SK-N-SH (cell line): ENCODE results near the gene GPRC5A. TPM values are rescaled to one million over a fixed set of nuclear protein-coding genes. Genes with fewer than 3 reads are reported as not detected.

Source experiments
- CTCF ChIA-PET: fragments of 300-600, 350-600 bp; formaldehyde crosslinking; extraction: SDS; loops from one replicate; lab custom pipeline; 2021; lab: Yijun Ruan, JAX
- POLR2A ChIA-PET: fragments of 350-600 bp; sonication (Branson Sonifier 250); formaldehyde crosslinking; extraction: SDS; loops from one replicate; lab custom pipeline; 2020; ENCODE audit warnings: antibody characterized with exemption, inconsistent platforms; lab: Yijun Ruan, JAX
- DNase-seq: peaks from one replicate; pipeline ENCODE4 v3.0.0; 2012
- H2AFZ ChIP-seq: fragments of 200-600 bp; sonication (generic); 2 replicates; pipeline ENCODE4 v1.8.1; 2016; ENCODE audit warnings: antibody characterized with exemption, mild to moderate bottlenecking, low read depth
- H3F3A ChIP-seq: fragments of 200-600 bp; sonication (generic); replicated peaks from 2 replicates; pipeline ENCODE3; 2016; ENCODE audit warnings: antibody characterized with exemption, mild to moderate bottlenecking; ENCODE audit not compliant: insufficient read depth
- H3K27ac ChIP-seq, 2 experiments: fragments of 200-500 bp in 1 of 2; fragments of 200-600 bp in 1 of 2; sonication (Bioruptor generic) in 1 of 2; sonication (generic), shearing (Covaris generic) in 1 of 2; 2 replicates each; pipeline versions ENCODE4 v1.5.1 to v1.6.1; 2014 to 2016; ENCODE audit warnings: low read depth in 2 of 2, inconsistent platforms in 1 of 2, low read length in 1 of 2, mild to moderate bottlenecking in 1 of 2, mixed read lengths in 1 of 2
- H3K27me3 ChIP-seq: fragments of 200-600 bp; sonication (generic), shearing (Covaris generic); 2 replicates; pipeline ENCODE4 v1.6.1; 2016; ENCODE audit warnings: mixed run types; ENCODE audit not compliant: insufficient read depth
- H3K36me3 ChIP-seq, 2 experiments: fragments of 200-500 bp in 1 of 2; fragments of 200-600 bp in 1 of 2; sonication (Bioruptor generic) in 1 of 2; sonication (generic) in 1 of 2; replicated peaks in 1 of 2; 2 replicates each; pipeline versions ENCODE3 to v1.5.1; 2014 to 2016; ENCODE audit warnings: low read length in 1 of 2, mild to moderate bottlenecking in 1 of 2; ENCODE audit not compliant: insufficient read depth in 2 of 2, control insufficient read depth in 1 of 2
- H3K4me1 ChIP-seq, 2 experiments: fragments of 200-500 bp in 1 of 2; fragments of 200-600 bp in 1 of 2; sonication (Bioruptor generic) in 1 of 2; sonication (generic), shearing (Covaris generic) in 1 of 2; 2 replicates each; pipeline versions ENCODE4 v1.5.1 to v1.6.1; 2014 to 2016; ENCODE audit warnings: low read depth in 1 of 2, low read length in 1 of 2, mixed run types in 1 of 2; ENCODE audit not compliant: insufficient read depth in 2 of 2, control insufficient read depth in 1 of 2
- H3K4me2 ChIP-seq: fragments of 200-600 bp; sonication (generic), shearing (Covaris generic); 2 replicates; pipeline ENCODE4 v1.6.1; 2017; ENCODE audit warnings: mixed run types
- H3K4me3 ChIP-seq, 2 experiments: fragments of 200-500 bp in 1 of 2; fragments of 200-600 bp in 1 of 2; sonication (Bioruptor generic) in 1 of 2; sonication (generic), shearing (Covaris generic) in 1 of 2; 2 replicates each; pipeline versions ENCODE4 v1.5.1 to v1.8.1; 2014 to 2016; ENCODE audit warnings: low read depth in 2 of 2, inconsistent platforms in 1 of 2, low read length in 1 of 2, mild to moderate bottlenecking in 1 of 2, mixed read lengths in 1 of 2, moderate library complexity in 1 of 2
- H3K79me2 ChIP-seq: fragments of 200-600 bp; sonication (generic); 2 replicates; pipeline ENCODE4 v1.8.1; 2017; ENCODE audit warnings: mild to moderate bottlenecking; ENCODE audit not compliant: insufficient read depth
- H3K9ac ChIP-seq: fragments of 200-600 bp; sonication (generic); 2 replicates; pipeline ENCODE4 v1.6.1; 2017; ENCODE audit warnings: mixed run types
- H3K9me2 ChIP-seq: fragments of 200-600 bp; sonication (generic); 2 replicates; pipeline ENCODE4 v1.6.1; 2017; ENCODE audit warnings: mixed run types
- H3K9me3 ChIP-seq: fragments of 200-600 bp; sonication (generic); 2 replicates; pipeline ENCODE4 v1.6.1; 2017; ENCODE audit warnings: mixed run types, mild to moderate bottlenecking, moderate library complexity
- H4K20me1 ChIP-seq: fragments of 200-600 bp; sonication (generic); 2 replicates; pipeline ENCODE4 v1.6.1; 2017; ENCODE audit warnings: mild to moderate bottlenecking, mixed run types; ENCODE audit not compliant: insufficient read depth
- EP300 ChIP-seq, 2 experiments: IDR thresholded peaks; 2 replicates each; pipeline versions ENCODE4 v1.4.0 to v1.6.1; 2012; ENCODE audit warnings: borderline replicate concordance in 1 of 2, low read depth in 1 of 2, low read length in 1 of 2
- EZH2phosphoT487 ChIP-seq: fragments of 200-600 bp; sonication (generic); IDR thresholded peaks from 2 replicates; pipeline ENCODE4 v1.6.1; 2017; ENCODE audit warnings: low read depth, mixed run types, mild to moderate bottlenecking, antibody characterized with exemption, moderate library complexity, borderline replicate concordance
- FOSL2 ChIP-seq: IDR thresholded peaks from 2 replicates; pipeline ENCODE4 v1.4.0; 2012; ENCODE audit warnings: low read depth, mild to moderate bottlenecking, moderate library complexity, borderline replicate concordance
- GABPA ChIP-seq: IDR thresholded peaks from 2 replicates; pipeline ENCODE4 v1.4.0; 2012; ENCODE audit warnings: low read depth, mild to moderate bottlenecking
- MEF2A ChIP-seq: IDR thresholded peaks from 2 replicates; pipeline ENCODE4 v1.4.0; 2012; ENCODE audit warnings: low read depth, borderline replicate concordance
- POLR2AphosphoS5 ChIP-seq: IDR thresholded peaks from 2 replicates; pipeline ENCODE4 v1.6.1; 2012; ENCODE audit warnings: low read depth, low read length
- RCOR1 ChIP-seq: fragments of 150-350 bp; IDR thresholded peaks from 2 replicates; pipeline ENCODE4 v1.6.1; 2017; ENCODE audit warnings: antibody characterized with exemption, low read length
- RFX5 ChIP-seq: IDR thresholded peaks from 2 replicates; pipeline ENCODE4 v1.6.1; 2012; ENCODE audit warnings: mild to moderate bottlenecking, improper control_type of control experiment, low read length
- TAF1 ChIP-seq: IDR thresholded peaks from 2 replicates; pipeline ENCODE4 v1.6.1; 2012; ENCODE audit warnings: low read depth, mild to moderate bottlenecking, low read length, moderate library complexity, borderline replicate concordance
- TCF12 ChIP-seq: IDR thresholded peaks from 2 replicates; pipeline ENCODE4 v1.4.0; 2012
- USF1 ChIP-seq: IDR thresholded peaks from 2 replicates; pipeline ENCODE4 v1.4.0; 2012; ENCODE audit warnings: low read depth, borderline replicate concordance
- ZBTB33 ChIP-seq: IDR thresholded peaks from 2 replicates; pipeline ENCODE4 v1.4.0; 2012; ENCODE audit warnings: low read depth, borderline replicate concordance
- WGBS: methylation state at CpG from one replicate; pipeline ENCODE4 v1.1.6; 2017; ENCODE audit warnings: low lambda C conversion rate; 5-methylcytosine and 5-hydroxymethylcytosine counted together
- polyA plus RNA-seq, 3 experiments: library from polyadenylated mRNA; depleted of rRNA; stranded (reverse); fragments of >200 nt; gene quantifications; 2 replicates each; pipeline ENCODE4 v1.2.3, GENCODE V29; 2012
- TF ChIP-seq, protein P1 (sequence below): IDR thresholded peaks from 2 replicates; pipeline ENCODE4 v1.4.0; 2012; ENCODE audit warnings: low read depth
- TF ChIP-seq, protein P2 (sequence below): IDR thresholded peaks from 2 replicates; pipeline ENCODE4 v1.6.1; 2012; ENCODE audit warnings: mild to moderate bottlenecking, low read depth, low read length, moderate library complexity
- TF ChIP-seq, protein P3 (sequence below): IDR thresholded peaks from 2 replicates; pipeline ENCODE4; 2012
- TF ChIP-seq, protein P4 (sequence below): fragments of 150-350 bp; IDR thresholded peaks from 2 replicates; pipeline ENCODE4 v1.6.1; 2017; ENCODE audit warnings: antibody characterized with exemption, low read length, low read depth, borderline replicate concordance

Gene GPRC5A
- polyA plus RNA-seq, 1 of the 3 experiments (the other 2 are of a cell fraction), result 12.7 TPM

DNA sequence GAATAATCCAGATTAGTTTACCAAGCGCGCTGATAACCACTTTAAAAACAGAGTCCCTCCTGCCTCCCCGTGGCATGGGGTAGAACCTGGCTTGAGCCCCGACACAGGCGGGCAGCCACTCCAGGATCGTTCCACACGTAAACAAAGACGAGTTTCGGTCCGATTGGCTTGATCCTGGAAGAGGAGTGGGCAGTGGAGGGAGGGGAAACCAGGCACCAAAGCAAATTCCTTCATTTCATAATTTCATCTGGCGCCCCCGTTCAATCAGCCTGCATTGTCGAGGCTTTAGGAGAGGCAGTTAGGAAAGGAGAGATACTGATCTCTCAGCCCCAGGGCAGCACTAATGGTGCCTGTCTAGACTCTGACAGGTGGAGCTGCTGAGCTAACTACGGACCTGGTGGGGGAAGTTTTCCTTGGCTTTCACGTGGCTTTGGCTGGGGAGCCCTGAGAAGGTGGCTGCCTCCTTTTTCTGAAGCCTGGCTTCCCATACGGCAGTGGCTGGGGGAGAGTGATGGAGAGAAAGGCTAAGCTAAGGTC lies 751 bp upstream of the GPRC5A start (continued):
- TF ChIP-seq FOSL2 (no peak), ZBTB33 (no peak), EP300 (IDR thresholded peaks at IDR 0.05; ENCODE audit: borderline replicate concordance in 1 of 2, low read depth in 1 of 2, low read length in 1 of 2) (peak in 1 of 2 experiments; percentile 49; a peak in 1 of 4 replicates), USF1 (no peak), GABPA (no peak), MEF2A (no peak), POLR2AphosphoS5 (no peak)

GRCh38 chr12:12891881-12892355 lies 556 bp downstream of the GPRC5A start:
- H3K9ac ChIP-seq, result peak overlapping the region; percentile 58
- WGBS, result 53% methylated on average over 7 of the region's 7 CpGs
- TF ChIP-seq, protein P1, sequence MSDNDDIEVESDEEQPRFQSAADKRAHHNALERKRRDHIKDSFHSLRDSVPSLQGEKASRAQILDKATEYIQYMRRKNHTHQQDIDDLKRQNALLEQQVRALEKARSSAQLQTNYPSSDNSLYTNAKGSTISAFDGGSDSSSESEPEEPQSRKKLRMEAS, result no peak
- TF ChIP-seq TAF1 (no peak), EZH2phosphoT487 (no peak), TCF12 (no peak), RFX5 (no peak), RCOR1 (no peak)
- TF ChIP-seq, protein P2, sequence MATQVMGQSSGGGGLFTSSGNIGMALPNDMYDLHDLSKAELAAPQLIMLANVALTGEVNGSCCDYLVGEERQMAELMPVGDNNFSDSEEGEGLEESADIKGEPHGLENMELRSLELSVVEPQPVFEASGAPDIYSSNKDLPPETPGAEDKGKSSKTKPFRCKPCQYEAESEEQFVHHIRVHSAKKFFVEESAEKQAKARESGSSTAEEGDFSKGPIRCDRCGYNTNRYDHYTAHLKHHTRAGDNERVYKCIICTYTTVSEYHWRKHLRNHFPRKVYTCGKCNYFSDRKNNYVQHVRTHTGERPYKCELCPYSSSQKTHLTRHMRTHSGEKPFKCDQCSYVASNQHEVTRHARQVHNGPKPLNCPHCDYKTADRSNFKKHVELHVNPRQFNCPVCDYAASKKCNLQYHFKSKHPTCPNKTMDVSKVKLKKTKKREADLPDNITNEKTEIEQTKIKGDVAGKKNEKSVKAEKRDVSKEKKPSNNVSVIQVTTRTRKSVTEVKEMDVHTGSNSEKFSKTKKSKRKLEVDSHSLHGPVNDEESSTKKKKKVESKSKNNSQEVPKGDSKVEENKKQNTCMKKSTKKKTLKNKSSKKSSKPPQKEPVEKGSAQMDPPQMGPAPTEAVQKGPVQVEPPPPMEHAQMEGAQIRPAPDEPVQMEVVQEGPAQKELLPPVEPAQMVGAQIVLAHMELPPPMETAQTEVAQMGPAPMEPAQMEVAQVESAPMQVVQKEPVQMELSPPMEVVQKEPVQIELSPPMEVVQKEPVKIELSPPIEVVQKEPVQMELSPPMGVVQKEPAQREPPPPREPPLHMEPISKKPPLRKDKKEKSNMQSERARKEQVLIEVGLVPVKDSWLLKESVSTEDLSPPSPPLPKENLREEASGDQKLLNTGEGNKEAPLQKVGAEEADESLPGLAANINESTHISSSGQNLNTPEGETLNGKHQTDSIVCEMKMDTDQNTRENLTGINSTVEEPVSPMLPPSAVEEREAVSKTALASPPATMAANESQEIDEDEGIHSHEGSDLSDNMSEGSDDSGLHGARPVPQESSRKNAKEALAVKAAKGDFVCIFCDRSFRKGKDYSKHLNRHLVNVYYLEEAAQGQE, result no peak
- TF ChIP-seq, protein P3, sequence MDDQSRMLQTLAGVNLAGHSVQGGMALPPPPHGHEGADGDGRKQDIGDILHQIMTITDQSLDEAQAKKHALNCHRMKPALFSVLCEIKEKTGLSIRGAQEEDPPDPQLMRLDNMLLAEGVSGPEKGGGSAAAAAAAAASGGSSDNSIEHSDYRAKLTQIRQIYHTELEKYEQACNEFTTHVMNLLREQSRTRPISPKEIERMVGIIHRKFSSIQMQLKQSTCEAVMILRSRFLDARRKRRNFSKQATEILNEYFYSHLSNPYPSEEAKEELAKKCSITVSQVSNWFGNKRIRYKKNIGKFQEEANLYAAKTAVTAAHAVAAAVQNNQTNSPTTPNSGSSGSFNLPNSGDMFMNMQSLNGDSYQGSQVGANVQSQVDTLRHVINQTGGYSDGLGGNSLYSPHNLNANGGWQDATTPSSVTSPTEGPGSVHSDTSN, result no peak
- TF ChIP-seq, protein P4, sequence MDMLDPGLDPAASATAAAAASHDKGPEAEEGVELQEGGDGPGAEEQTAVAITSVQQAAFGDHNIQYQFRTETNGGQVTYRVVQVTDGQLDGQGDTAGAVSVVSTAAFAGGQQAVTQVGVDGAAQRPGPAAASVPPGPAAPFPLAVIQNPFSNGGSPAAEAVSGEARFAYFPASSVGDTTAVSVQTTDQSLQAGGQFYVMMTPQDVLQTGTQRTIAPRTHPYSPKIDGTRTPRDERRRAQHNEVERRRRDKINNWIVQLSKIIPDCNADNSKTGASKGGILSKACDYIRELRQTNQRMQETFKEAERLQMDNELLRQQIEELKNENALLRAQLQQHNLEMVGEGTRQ, result no peak
- TF ChIP-seq, all 33 proteins: peak for 0
- Histone ChIP-seq H4K20me1 (no peaks in the 10 kb centered on the region), H2AFZ (peak overlapping the region; percentile 89), H3K4me3 (peak overlapping the region; percentile 51 to 60; a peak in 3 of 4 replicates), H3F3A (peaks cover 11% of the 10 kb centered on the region), H3K79me2 (no peaks in the 10 kb centered on the region), H3K36me3 (no peaks in the 10 kb centered on the region), H3K9me3 (no peaks in the 10 kb centered on the region), H3K9me2 (no peaks in the 10 kb centered on the region), H3K4me1 (peaks cover 5 to 14% of the 10 kb centered on the region in 2 experiments; a peak in 1 of 4 replicates), H3K4me2 (peak overlapping the region; percentile 79), H3K27ac (peak overlapping the region in 1 of 2 experiments; percentile 33; a peak in 1 of 4 replicates), H3K27me3 (no peaks in the 10 kb centered on the region)
- no peak for DNase-seq
- POLR2A ChIA-PET, result no interaction called here
- CTCF ChIA-PET, result interaction anchor here (0.9 to 2.1 kb wide), 5 partner anchors 10 to 364 kb away, joined by 3 to 16 read pairs (median 5); no protein-coding TSS in a partner anchor
